Spleen (tissue), 7 donors: ENCODE data around the gene VSIG8.

Experiments used
- POLR2A ChIP-seq, 3 donors: fragments of 450-650 bp; IDR thresholded peaks; one replicate each; pipeline ENCODE4 v1.5.1; 2017; ENCODE audit warnings: antibody characterized with exemption in 3 of 3, mild to moderate bottlenecking in 1 of 3
- POLR2AphosphoS5 ChIP-seq, 3 donors: sonication (generic); formaldehyde crosslinking; IDR thresholded peaks; one replicate each; pipeline ENCODE4 v1.5.1; 2017; ENCODE audit warnings: antibody characterized with exemption in 3 of 3
- TF ChIP-seq, protein P1 (sequence below), 11 experiments: fragments of 200-600 bp in 7 of 11; fragments of 450-650 bp in 4 of 11; sonication (generic) in 4 of 11; IDR thresholded peaks in 8 of 11; conservative IDR thresholded peaks in 3 of 11; 1 replicate in 7 of 11; 2 replicates in 4 of 11; pipeline versions ENCODE4 v1.4.0 to v1.8.0; 2016 to 2021; ENCODE audit warnings: antibody characterized with exemption in 11 of 11, inconsistent platforms in 4 of 11, mild to moderate bottlenecking in 1 of 11
- donor health status: DM: no; HTN: no; CAD: no; lungs with moderate emphysema.
- donor health status: DM: no; HTN: no; CAD: no.
- donor health status: DM: no; HTN: no; CAD: no.

- TF ChIP-seq POLR2A (IDR thresholded peaks at IDR 0.05) (no peak), POLR2AphosphoS5 (IDR thresholded peaks at IDR 0.05) (no peak)
- TF ChIP-seq, protein P1, sequence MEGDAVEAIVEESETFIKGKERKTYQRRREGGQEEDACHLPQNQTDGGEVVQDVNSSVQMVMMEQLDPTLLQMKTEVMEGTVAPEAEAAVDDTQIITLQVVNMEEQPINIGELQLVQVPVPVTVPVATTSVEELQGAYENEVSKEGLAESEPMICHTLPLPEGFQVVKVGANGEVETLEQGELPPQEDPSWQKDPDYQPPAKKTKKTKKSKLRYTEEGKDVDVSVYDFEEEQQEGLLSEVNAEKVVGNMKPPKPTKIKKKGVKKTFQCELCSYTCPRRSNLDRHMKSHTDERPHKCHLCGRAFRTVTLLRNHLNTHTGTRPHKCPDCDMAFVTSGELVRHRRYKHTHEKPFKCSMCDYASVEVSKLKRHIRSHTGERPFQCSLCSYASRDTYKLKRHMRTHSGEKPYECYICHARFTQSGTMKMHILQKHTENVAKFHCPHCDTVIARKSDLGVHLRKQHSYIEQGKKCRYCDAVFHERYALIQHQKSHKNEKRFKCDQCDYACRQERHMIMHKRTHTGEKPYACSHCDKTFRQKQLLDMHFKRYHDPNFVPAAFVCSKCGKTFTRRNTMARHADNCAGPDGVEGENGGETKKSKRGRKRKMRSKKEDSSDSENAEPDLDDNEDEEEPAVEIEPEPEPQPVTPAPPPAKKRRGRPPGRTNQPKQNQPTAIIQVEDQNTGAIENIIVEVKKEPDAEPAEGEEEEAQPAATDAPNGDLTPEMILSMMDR (IDR thresholded peaks at IDR 0.05 in 8 of 11, conservative IDR thresholded peaks at IDR 0.05 in 3 of 11): no peak
Observed at GRCh38 chr1:159866905-159867663, 4.6 kb upstream of the VSIG8 start.
